K562 (cell line): Measurements from ENCODE around the gene LIMK1. TPM values are rescaled to one million over a fixed set of nuclear protein-coding genes. Genes with fewer than 3 reads are reported as not detected.

Experiments used
- FOSL1 ChIP-seq: fragments of 200-800 bp; sonication (Bioruptor generic); conservative IDR thresholded peaks from 2 replicates; pipeline ENCODE4 v1.6.1; 2016; ENCODE audit warnings: missing genetic modification characterization, missing compliant biosample characterization
- FOXJ2 ChIP-seq: fragments of 200-800 bp; sonication (Bioruptor generic); IDR thresholded peaks from 2 replicates; pipeline ENCODE4 v1.6.1; 2016; ENCODE audit warnings: missing genetic modification characterization, missing compliant biosample characterization
- HDAC1 ChIP-seq, 2 experiments: fragments of 450-650 bp; IDR thresholded peaks; 2 replicates each; pipeline ENCODE4 v1.6.1; 2016 to 2017; ENCODE audit warnings: inconsistent platforms in 1 of 2, mild to moderate bottlenecking in 1 of 2, moderate library complexity in 1 of 2
- KHSRP ChIP-seq: fragments of 450-650 bp; IDR thresholded peaks from 2 replicates; pipeline ENCODE4 v1.6.1; 2017
- MCM2 ChIP-seq: fragments of 450-650 bp; IDR thresholded peaks from 2 replicates; pipeline ENCODE4 v1.6.1; 2017; ENCODE audit warnings: low read depth, mild to moderate bottlenecking
- POLR2G ChIP-seq: fragments of 200-400 bp; formaldehyde crosslinking; IDR thresholded peaks from 2 replicates; pipeline ENCODE4 v1.6.1; 2017; ENCODE audit warnings: low read depth, mild to moderate bottlenecking, antibody characterized with exemption, low read length, moderate library complexity
- PRDM10 ChIP-seq: fragments of 450-650 bp; IDR thresholded peaks from 2 replicates; pipeline ENCODE4 v1.6.1; 2018; ENCODE audit not compliant: partially characterized antibody
- SLC30A9 ChIP-seq: fragments of 250-450 bp; sonication (Bioruptor Pico); IDR thresholded peaks from 2 replicates; pipeline ENCODE4 v1.8.0; 2022; ENCODE audit warnings: mild to moderate bottlenecking, moderate library complexity
- SMAD1 ChIP-seq: fragments of 150-350 bp; IDR thresholded peaks from 2 replicates; pipeline ENCODE4 v1.6.1; 2014; ENCODE audit warnings: low read length, low read depth; ENCODE audit not compliant: partially characterized antibody
- TAF9B ChIP-seq: fragments of 450-650 bp; IDR thresholded peaks from 2 replicates; pipeline ENCODE4 v1.6.1; 2018; ENCODE audit warnings: mild to moderate bottlenecking; ENCODE audit not compliant: partially characterized antibody
- TRIM24 ChIP-seq, 2 experiments: fragments of 450-650 bp; IDR thresholded peaks; 2 replicates each; pipeline ENCODE4 v1.6.1; 2016
- VEZF1 ChIP-seq: fragments of 200-800 bp; sonication (Bioruptor generic); IDR thresholded peaks from 2 replicates; pipeline ENCODE4 v1.6.1; 2017; ENCODE audit warnings: missing genetic modification characterization, missing compliant biosample characterization
- ZBTB7A ChIP-seq: IDR thresholded peaks from 2 replicates; pipeline ENCODE4 v1.6.1; 2011; ENCODE audit warnings: low read depth, mild to moderate bottlenecking, low read length, moderate library complexity, borderline replicate concordance; ENCODE audit not compliant: control insufficient read depth
- ZEB2 ChIP-seq: fragments of 450-650 bp; IDR thresholded peaks from 2 replicates; pipeline ENCODE4 v1.6.1; 2016
- ZNF408 ChIP-seq: fragments of 250-450 bp; sonication (Bioruptor Pico); IDR thresholded peaks from 2 replicates; pipeline ENCODE4 v1.4.0; 2020; ENCODE audit warnings: low read depth, mild to moderate bottlenecking, moderate library complexity
- ZNF584 ChIP-seq: fragments of 200-800 bp; sonication (Bioruptor generic); IDR thresholded peaks from 2 replicates; pipeline ENCODE4 v1.6.1; 2016; ENCODE audit warnings: low read depth, mild to moderate bottlenecking, missing genetic modification characterization, missing compliant biosample characterization
- ZNF766 ChIP-seq: fragments of 200-800 bp; sonication (Bioruptor generic); conservative IDR thresholded peaks from 2 replicates; pipeline ENCODE4 v1.6.1; 2016; ENCODE audit warnings: missing genetic modification characterization, missing compliant biosample characterization
- polyA plus RNA-seq, 8 experiments: library from polyadenylated mRNA; depleted of rRNA in 4 of 8; stranded (reverse) in 5 of 8; unstranded in 3 of 8; fragments of >200 nt; fragmentation: Nextera tagmentation in 2 of 8; fragmentation: Illumina TruSeq in 1 of 8; extraction: Ambion mirVana in 2 of 8; extraction: Trizol in 1 of 8; gene quantifications; 2 replicates each; pipeline versions ENCODE4 v1.2.1 to v1.2.3, GENCODE V29; 2011 to 2014; ENCODE audit warnings: inconsistent platforms in 1 of 8, missing spikeins in 1 of 8
- total RNA-seq, 7 experiments: library from RNA; depleted of rRNA in 6 of 7; stranded (reverse); fragments of >200 nt in 6 of 7; fragmentation: Illumina TruSeq in 2 of 7; extraction: Trizol in 2 of 7; gene quantifications; 2 replicates each; pipeline versions ENCODE4 v1.2.1 to v1.2.3, GENCODE V29; 2011 to 2021; ENCODE audit warnings: low replicate concordance in 1 of 7
- TF ChIP-seq, protein P1 (sequence below): sonication (generic); formaldehyde crosslinking; IDR thresholded peaks from 2 replicates; pipeline ENCODE4 v1.8.0; 2022; ENCODE audit warnings: mild to moderate bottlenecking, missing genetic modification reagents

The LIMK1 gene
- total and polyA plus RNA-seq, 9 of the 15 experiments (the other 6 are each of a cell fraction or from before 2014, with no cell fraction given), result 0.14 to 30.0 (median 15.9) TPM

GRCh38 chr7:74094224-74095101 is 10.9 kb downstream of the LIMK1 start (continued):
- TF ChIP-seq PRDM10 (peak; percentile 18), ZNF766 (CRISPR knock-in tag) (0 out of 2 replicates have a peak, but pooled peaks have one; percentile 24), ZNF584 (CRISPR knock-in tag) (0 out of 2 replicates have a peak, but pooled peaks have one; percentile 32), KHSRP (no peak), ZNF408 (CRISPR knock-in tag) (no peak), SLC30A9 (no peak), POLR2G (0 out of 2 replicates have a peak, but pooled peaks have one; percentile 20), TRIM24 (IDR thresholded peaks at IDR 0.05) (no peak), FOXJ2 (no peak), ZEB2 (no peak), SMAD1 (no peak), VEZF1 (peak; percentile 31; the same call in 1 of the 2 replicates), FOSL1 (tag) (peak; percentile 76), TAF9B (no peak), HDAC1 (IDR thresholded peaks at IDR 0.05) (0 out of 4 replicates have a peak, but pooled peaks of 1 of the 2 experiments have one; percentile 11), MCM2 (no peak), ZBTB7A (peak; percentile 70; the same call in 1 of the 2 replicates)
- TF ChIP-seq, protein P1, sequence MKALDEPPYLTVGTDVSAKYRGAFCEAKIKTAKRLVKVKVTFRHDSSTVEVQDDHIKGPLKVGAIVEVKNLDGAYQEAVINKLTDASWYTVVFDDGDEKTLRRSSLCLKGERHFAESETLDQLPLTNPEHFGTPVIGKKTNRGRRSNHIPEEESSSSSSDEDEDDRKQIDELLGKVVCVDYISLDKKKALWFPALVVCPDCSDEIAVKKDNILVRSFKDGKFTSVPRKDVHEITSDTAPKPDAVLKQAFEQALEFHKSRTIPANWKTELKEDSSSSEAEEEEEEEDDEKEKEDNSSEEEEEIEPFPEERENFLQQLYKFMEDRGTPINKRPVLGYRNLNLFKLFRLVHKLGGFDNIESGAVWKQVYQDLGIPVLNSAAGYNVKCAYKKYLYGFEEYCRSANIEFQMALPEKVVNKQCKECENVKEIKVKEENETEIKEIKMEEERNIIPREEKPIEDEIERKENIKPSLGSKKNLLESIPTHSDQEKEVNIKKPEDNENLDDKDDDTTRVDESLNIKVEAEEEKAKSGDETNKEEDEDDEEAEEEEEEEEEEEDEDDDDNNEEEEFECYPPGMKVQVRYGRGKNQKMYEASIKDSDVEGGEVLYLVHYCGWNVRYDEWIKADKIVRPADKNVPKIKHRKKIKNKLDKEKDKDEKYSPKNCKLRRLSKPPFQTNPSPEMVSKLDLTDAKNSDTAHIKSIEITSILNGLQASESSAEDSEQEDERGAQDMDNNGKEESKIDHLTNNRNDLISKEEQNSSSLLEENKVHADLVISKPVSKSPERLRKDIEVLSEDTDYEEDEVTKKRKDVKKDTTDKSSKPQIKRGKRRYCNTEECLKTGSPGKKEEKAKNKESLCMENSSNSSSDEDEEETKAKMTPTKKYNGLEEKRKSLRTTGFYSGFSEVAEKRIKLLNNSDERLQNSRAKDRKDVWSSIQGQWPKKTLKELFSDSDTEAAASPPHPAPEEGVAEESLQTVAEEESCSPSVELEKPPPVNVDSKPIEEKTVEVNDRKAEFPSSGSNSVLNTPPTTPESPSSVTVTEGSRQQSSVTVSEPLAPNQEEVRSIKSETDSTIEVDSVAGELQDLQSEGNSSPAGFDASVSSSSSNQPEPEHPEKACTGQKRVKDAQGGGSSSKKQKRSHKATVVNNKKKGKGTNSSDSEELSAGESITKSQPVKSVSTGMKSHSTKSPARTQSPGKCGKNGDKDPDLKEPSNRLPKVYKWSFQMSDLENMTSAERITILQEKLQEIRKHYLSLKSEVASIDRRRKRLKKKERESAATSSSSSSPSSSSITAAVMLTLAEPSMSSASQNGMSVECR (CRISPR knock-in tag), result no peak
